ENCODE results near the gene STAC2.

STAC2 gene

DNA sequence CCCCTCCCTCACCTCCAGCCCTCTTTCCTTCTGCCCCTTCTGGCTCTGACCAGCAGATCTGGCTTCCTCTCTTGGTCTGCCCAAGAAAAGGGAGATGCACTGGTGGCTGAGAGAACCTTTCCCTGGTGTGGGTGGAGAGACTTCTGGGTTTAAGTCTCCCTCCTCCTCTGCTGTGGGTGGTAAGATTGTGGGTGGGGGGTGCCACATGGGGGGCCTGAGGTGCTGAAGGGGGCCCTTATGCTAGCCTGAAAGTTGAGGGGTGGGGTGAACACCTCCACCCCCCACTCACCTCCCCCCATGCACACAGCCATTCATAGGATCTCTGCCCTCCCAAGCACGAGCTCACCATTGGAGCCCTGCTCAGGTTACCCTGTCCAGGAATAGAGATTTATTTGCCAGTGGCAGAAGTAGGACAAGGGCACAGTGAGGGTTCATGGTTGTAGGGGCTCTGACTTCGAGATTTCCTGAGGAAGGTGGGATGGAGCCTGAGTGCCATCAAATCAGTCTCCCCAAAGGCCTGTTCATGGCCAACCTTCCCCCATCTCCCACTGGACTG is 1.7 kb upstream of the STAC2 start:
- Histone ChIP-seq H3K4me3 (ENCODE audit: low read length) (no peak overlapping the region), H3K9me3 (ENCODE audit: low read length) (no peaks in the 10 kb centered on the region), H3K4me1 (ENCODE audit: insufficient read depth, low read length) (peaks cover 28% of the 10 kb centered on the region), H3K36me3 (ENCODE audit: insufficient read depth, low read length) (no peaks in the 10 kb centered on the region), H2AFZ (ENCODE audit: low read depth, low read length) (no peak overlapping the region), H3K27me3 (ENCODE audit: insufficient read depth, low read length) (peaks cover 47% of the 10 kb centered on the region)

DNA sequence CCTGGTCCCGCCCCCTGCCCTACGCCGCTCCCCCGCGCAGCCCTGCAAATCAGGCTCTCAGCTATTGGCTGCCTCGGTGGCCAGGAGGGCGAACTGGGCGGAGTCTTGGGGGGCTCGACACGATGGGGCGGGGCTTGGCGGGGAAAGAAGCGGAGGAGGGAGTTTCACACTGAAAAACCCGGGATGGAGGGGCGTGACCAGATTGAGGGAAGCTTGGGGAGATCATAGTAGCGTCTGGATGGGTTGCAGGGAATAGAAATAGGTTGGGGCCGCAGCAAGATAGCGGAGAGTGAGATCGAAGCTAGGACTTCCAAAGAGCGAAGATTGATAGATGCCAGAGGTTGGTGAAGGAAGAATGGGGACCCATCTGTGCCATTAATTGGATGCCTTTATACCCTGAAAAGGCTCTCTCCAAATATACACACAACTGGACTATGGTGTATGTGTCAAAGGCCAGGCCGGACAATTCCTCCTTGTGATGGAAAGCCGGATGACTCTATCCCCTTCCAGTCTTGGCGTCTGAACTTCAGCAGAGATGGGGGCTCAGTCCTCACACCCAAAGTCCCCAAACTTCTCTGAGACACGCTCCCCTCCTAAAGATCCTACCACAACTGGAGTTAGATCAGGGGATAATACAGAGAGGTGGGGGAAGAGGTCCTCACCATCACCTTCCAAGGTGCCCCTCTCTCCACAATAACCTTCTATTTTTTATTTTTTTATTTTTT is 376 bp upstream of the STAC2 start:
- H3K4me1 ChIP-seq (ENCODE audit: insufficient read depth, low read length) = peaks cover 18% of the 10 kb centered on the region
- H3K36me3 ChIP-seq (ENCODE audit: insufficient read depth, low read length) = no peaks in the 10 kb centered on the region
- no peaks in the 10 kb centered on the region for H3K9me3 ChIP-seq (ENCODE audit: low read length)
- peaks cover 50% of the 10 kb centered on the region for H3K27me3 ChIP-seq (ENCODE audit: insufficient read depth, low read length)
- H3K4me3 ChIP-seq (ENCODE audit: low read length) = peak overlapping the region; percentile 46
- peak overlapping the region; percentile 40 for H2AFZ ChIP-seq (ENCODE audit: low read depth, low read length)

DNA sequence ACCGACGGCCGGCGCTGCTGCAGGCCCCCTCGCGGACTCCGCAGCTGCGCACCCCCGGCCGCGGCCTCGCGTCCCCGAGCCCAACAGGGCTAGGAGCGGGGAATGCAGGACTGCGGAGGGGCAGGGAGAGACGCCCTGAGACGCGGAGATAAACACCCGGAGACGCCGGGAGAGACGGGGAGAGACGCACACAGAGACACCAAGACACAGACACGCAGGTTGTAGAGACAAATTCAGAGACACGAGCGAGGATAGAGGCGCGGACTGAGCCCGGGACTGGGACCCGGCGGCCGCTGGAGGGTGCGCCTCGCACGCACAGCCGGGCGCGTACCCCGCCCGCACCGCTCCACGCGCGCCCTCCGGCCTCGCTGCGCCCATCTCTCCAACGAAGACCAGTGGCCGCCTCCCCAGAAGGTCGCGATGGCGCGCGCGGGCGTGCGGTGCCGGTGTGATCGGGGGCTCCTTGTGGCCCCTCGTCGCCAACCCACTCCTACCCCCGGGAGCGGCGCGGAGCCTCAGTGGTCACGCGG is 902 bp downstream of the STAC2 start:
- Histone ChIP-seq H2AFZ (ENCODE audit: low read depth, low read length) (peak overlapping the region; percentile 76), H3K9me3 (ENCODE audit: low read length) (no peaks in the 10 kb centered on the region), H3K4me3 (ENCODE audit: low read length) (no peak overlapping the region), H3K4me1 (ENCODE audit: insufficient read depth, low read length) (peaks cover 13% of the 10 kb centered on the region), H3K27me3 (ENCODE audit: insufficient read depth, low read length) (peaks cover 51% of the 10 kb centered on the region), H3K36me3 (ENCODE audit: insufficient read depth, low read length) (no peaks in the 10 kb centered on the region)

DNA sequence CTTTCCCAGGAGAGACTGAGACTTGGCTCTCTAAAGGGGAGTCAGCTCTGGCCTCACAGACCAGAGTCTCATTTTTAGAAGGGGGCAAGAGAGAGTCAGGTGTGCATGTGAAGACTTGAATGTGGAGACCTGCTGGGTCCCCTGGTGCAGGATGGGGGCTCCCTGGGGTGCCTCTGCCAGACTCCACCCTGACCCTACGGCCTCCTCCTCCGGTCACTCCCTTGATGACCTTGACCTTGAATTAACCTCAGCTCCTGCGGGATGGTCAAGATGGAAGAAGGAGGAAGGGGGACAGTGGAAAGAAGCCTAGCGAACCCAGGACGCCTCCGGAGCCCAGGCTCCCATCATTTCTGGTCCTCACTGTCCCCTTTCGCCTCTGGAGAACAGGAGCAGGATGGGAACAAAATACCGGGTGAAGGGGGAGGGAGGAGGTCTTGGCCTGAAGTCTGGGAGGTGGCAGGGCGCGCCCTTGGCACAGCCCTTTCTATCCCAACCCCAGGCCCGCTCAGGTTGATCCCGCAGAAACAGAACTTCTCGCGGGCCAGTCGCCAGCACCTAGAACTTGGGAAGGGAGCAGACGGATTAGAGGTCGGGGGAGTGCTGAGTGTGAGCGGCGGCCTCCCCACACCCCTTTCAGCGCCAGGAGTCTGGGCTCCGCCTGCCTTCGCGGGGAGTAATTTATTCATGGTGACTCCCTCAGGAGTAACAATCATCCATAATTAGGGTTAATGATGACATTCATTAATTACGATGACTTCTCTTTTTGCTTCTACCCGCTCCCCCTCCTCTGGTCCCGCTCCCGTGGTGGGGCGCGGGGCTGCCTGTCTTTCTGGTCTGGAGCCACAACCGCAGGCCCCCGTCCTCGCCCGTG is 1.6 kb downstream of the STAC2 start:
- Histone ChIP-seq H3K9me3 (ENCODE audit: low read length) (no peaks in the 10 kb centered on the region), H2AFZ (ENCODE audit: low read depth, low read length) (peak overlapping the region; percentile 76), H3K36me3 (ENCODE audit: insufficient read depth, low read length) (no peaks in the 10 kb centered on the region), H3K4me3 (ENCODE audit: low read length) (no peak overlapping the region), H3K4me1 (ENCODE audit: insufficient read depth, low read length) (peaks cover 7% of the 10 kb centered on the region), H3K27me3 (ENCODE audit: insufficient read depth, low read length) (peaks cover 52% of the 10 kb centered on the region)

DNA sequence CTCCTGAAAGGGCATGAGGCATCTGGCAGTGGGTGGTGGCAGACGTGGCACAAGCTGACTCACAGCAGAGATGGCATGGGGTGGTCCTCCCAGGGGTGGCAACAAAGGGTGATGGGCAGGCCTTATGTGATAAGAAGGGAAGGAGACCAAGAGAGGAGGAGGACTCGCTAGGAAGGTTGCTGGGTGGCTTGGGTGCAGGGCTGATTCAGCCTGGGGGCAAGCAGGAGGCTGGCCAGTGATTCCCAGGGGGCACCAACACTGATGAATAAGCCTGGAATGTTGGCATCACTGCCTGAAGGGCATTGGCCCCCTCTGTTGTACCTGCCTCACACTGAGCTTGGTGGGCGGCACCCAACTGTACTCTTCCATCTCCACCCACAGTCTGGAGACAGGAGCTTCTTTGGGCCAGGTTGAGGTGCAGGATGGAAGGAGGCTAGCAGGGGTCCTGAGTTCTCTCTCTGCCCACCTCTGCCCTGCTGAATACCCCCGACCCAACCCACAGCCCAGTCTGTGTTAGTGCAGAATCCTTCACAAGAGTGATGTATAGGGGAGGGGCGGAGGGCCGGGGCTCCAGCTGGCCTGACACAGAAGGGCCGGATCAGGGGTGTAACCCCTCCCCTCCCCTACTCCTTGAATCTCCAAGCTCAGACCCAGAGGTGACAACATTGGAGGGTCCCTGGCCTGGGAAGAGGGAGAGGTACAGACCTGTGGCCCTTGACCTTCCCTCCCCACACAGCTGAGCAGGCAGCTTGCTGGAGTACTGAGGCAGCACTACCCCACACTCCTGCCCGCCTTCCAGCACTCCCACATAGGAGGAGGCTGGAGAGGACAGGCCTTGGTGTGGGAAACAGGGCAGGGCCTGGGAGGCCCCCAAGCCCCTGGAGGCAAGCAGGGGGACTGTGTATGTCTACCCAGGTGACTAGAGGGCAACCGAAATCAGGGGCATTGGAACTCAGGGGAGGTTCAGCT is 2.6 kb downstream of the STAC2 start:
- H3K27me3 ChIP-seq (ENCODE audit: insufficient read depth, low read length) = peaks cover 57% of the 10 kb centered on the region
- no peaks in the 10 kb centered on the region for H3K9me3 ChIP-seq (ENCODE audit: low read length)
- peaks cover 5% of the 10 kb centered on the region for H3K4me1 ChIP-seq (ENCODE audit: insufficient read depth, low read length)
- H3K36me3 ChIP-seq (ENCODE audit: insufficient read depth, low read length) = no peaks in the 10 kb centered on the region
- H3K4me3 ChIP-seq (ENCODE audit: low read length) = no peak overlapping the region
- H2AFZ ChIP-seq (ENCODE audit: low read depth, low read length) = no peak overlapping the region

DNA sequence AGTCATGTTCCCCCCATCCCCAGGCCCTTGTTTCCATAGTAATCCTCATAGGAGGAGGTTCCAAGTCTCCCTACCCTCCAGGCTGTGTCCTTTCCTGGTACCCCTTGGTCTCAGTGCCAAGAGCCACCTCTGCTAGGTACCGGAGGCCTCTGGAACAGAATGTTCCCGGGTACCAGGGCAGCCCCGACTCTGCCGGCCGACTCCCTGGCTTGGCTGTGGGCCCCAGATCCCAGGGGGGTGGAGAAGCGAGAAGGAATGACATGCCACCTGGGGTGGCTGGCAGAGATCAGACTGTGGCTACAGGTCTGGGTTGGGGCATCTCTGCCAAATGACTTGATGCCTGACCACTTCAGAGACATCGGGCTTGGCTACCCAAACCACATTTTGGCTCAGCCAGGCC is 3.6 kb downstream of the STAC2 start:
- no peak overlapping the region for H2AFZ ChIP-seq (ENCODE audit: low read depth, low read length)
- peaks cover 56% of the 10 kb centered on the region for H3K27me3 ChIP-seq (ENCODE audit: insufficient read depth, low read length)
- peaks cover 5% of the 10 kb centered on the region for H3K4me1 ChIP-seq (ENCODE audit: insufficient read depth, low read length)
- H3K4me3 ChIP-seq (ENCODE audit: low read length) = no peak overlapping the region
- H3K36me3 ChIP-seq (ENCODE audit: insufficient read depth, low read length) = no peaks in the 10 kb centered on the region
- H3K9me3 ChIP-seq (ENCODE audit: low read length) = no peaks in the 10 kb centered on the region

DNA sequence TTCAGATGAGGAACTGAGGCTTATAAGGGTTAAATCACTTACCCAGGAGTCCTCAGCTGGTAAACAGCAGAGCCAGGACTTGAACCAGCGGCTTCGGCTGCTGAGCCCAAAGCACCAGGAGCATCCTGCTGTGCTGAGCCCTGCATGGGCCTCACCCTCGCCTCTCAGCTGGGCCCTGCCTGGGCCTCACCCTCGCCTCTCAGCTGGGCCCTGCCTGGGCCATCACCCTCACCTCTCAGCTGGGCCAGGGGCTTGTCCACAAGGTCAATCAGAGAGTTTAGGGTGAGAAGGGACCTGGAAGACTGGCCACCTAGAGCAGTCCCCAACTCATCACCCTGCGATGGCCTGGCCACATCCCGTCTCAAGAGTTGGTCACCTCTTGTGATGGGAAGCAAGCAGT is 4.2 kb downstream of the STAC2 start:
- H2AFZ ChIP-seq (ENCODE audit: low read depth, low read length) = no peak overlapping the region
- H3K9me3 ChIP-seq (ENCODE audit: low read length) = no peaks in the 10 kb centered on the region
- H3K27me3 ChIP-seq (ENCODE audit: insufficient read depth, low read length) = peaks cover 60% of the 10 kb centered on the region
- H3K4me1 ChIP-seq (ENCODE audit: insufficient read depth, low read length) = peaks cover 5% of the 10 kb centered on the region
- no peaks in the 10 kb centered on the region for H3K36me3 ChIP-seq (ENCODE audit: insufficient read depth, low read length)
- no peak overlapping the region for H3K4me3 ChIP-seq (ENCODE audit: low read length)

DNA sequence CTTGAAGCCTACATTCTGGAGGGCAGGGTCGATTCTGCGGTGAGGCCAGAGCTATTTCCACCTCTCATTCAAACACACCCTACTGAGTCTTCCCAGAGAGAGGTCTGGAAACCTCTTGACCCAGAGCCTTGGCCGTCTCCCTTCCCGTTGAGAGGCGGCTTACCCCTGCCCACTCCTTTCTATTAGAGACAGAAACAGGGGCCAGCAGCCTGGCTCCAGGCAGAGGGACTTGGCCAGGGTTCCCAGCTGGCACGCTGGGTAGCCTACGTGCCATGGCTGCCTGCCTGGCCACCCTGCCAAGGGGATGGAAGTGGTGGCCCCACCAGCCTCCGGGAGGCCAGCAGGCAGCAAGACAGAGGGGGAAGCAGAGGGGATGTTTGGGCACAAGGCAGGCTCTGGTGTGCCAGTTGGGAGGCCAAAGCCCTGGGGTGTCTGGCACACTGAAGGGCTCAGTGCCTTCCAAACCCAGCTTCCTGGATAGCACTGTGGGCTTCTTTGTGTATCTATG is 6.0 kb downstream of the STAC2 start:
- H3K9me3 ChIP-seq (ENCODE audit: low read length) = no peaks in the 10 kb centered on the region
- H3K36me3 ChIP-seq (ENCODE audit: insufficient read depth, low read length) = no peaks in the 10 kb centered on the region
- H3K27me3 ChIP-seq (ENCODE audit: insufficient read depth, low read length) = peaks cover 55% of the 10 kb centered on the region

DNA sequence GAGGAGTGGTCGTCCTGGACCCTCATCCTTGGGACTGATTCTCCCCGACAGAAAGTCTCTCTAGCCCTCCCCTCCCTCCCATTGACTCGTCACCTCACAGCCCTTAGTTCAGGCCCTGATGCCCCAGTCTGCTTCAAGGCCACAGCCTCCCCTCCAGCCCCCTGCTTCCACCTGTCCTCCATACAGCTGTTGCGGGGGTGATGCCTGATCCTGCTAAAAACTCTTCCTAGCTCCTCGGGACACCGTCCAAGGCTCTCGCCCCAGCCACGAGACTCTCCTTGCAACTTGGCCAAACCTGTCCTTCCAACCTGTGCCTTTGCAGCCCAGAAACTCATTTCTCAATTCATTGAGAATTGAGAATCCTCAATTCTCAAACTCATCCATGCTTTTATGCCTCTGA is 6.8 kb downstream of the STAC2 start:
- H3K4me3 ChIP-seq (ENCODE audit: low read length) = no peak overlapping the region
- peaks cover 55% of the 10 kb centered on the region for H3K27me3 ChIP-seq (ENCODE audit: insufficient read depth, low read length)
- H3K4me1 ChIP-seq (ENCODE audit: insufficient read depth, low read length) = no peaks in the 10 kb centered on the region
- H3K36me3 ChIP-seq (ENCODE audit: insufficient read depth, low read length) = no peaks in the 10 kb centered on the region
- H2AFZ ChIP-seq (ENCODE audit: low read depth, low read length) = no peak overlapping the region
- H3K9me3 ChIP-seq (ENCODE audit: low read length) = no peaks in the 10 kb centered on the region

More for the DNA sequence above, 6.0 kb downstream of the STAC2 start:
- Histone ChIP-seq H3K4me1 (ENCODE audit: insufficient read depth, low read length) (no peaks in the 10 kb centered on the region), H3K4me3 (ENCODE audit: low read length) (no peak overlapping the region), H2AFZ (ENCODE audit: low read depth, low read length) (no peak overlapping the region)

DNA sequence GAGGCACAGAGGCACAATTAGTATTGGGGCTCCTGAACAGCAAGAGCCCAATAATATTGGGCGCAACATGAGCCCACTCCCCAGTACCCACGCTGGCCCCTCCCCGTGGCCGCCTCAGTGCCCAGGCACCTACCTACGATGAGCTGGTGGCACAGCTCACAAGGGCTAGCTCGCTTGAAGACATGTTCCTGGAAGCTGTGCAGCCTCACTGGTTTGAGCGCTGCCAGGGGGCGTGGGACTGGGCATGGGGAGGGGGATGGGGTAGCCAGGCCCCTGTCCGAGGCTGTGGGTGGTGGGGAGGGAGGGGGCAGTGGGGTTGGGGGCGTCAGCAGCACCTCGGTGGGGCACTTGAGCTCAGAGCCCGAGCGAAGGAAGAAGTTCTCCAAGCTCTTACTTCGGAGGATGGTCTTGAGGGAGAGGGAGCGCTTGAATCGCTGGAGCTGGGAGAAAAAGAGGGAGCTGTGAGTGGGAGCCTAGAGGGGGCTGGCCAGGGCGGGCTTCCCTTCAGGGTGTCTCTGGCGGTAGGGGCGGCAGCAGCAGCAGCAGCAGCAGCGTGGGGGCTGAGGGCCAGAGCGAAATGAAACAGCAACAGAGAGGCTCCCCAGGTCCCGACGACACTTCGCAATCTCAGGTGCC is 7.9 kb downstream of the STAC2 start:
- Histone ChIP-seq H3K9me3 (ENCODE audit: low read length) (no peaks in the 10 kb centered on the region), H3K4me3 (ENCODE audit: low read length) (no peak overlapping the region), H3K27me3 (ENCODE audit: insufficient read depth, low read length) (peaks cover 50% of the 10 kb centered on the region), H3K4me1 (ENCODE audit: insufficient read depth, low read length) (no peaks in the 10 kb centered on the region), H3K36me3 (ENCODE audit: insufficient read depth, low read length) (no peaks in the 10 kb centered on the region), H2AFZ (ENCODE audit: low read depth, low read length) (no peak overlapping the region)

DNA sequence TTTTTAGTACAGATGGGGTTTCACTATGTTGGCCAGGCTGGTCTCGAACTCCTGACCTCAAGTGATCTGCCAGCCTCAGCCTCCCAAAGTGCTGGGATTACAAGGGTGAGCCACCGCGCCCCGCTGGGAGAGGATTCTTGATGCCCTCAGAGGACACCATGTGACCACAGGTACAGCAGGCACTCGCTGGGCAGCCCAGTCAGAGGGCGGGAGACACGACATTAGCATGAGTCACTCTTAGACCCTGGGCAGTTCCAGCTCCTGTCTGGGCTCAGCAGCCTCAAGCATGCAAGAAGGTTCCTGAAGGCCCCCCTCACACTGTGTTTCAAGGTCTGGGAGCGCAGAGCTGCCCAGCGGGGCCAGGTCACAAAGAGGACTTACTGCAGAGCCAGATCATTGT is 11.9 kb downstream of the STAC2 start:
- H3K27me3 ChIP-seq (ENCODE audit: insufficient read depth, low read length) = peaks cover 68% of the 10 kb centered on the region
- H3K4me1 ChIP-seq (ENCODE audit: insufficient read depth, low read length) = peaks cover 8% of the 10 kb centered on the region
- H3K4me3 ChIP-seq (ENCODE audit: low read length) = no peak overlapping the region
- H3K36me3 ChIP-seq (ENCODE audit: insufficient read depth, low read length) = no peaks in the 10 kb centered on the region
- no peak overlapping the region for H2AFZ ChIP-seq (ENCODE audit: low read depth, low read length)
- no peaks in the 10 kb centered on the region for H3K9me3 ChIP-seq (ENCODE audit: low read length)

All from neuron (in vitro differentiated cells).